Activated CD4-positive, alpha-beta T cell treated with anti-CD3 and anti-CD28 coated beads for 48 hours (primary cell): ENCODE results near the gene LIN7B.

Source experiments
- DNase-seq: peaks from one replicate; pipeline ENCODE4 v3.0.0-alpha.2; 2020

LIN7B gene

GRCh38 chr19:49113762-49114629, at the start of gene LIN7B:
Gene LIN7B (plus strand): TSS chr19:49114370. CDS start chr19:49114405, 35 bp downstream.
- DNase-seq, result peak; percentile 76

GRCh38 chr19:49064768-49065611, 49.2 kb upstream of the LIN7B start, which contains the start of gene NTF4:
Gene NTF4 (minus strand): TSS chr19:49064818. CDS start chr19:49061997, 2,821 bp downstream.
- no peak for DNase-seq

GRCh38 chr19:49065905-49066512, 48.2 kb upstream of the LIN7B start:
- DNase-seq, result no peak

GRCh38 chr19:49067554-49067953, 46.6 kb upstream of the LIN7B start:
- DNase-seq, result no peak

GRCh38 chr19:49069026-49069425, 45.1 kb upstream of the LIN7B start:
- DNase-seq, result no peak

- DNase-seq, result no peak
These were observed 43.8 kb upstream of the LIN7B start for GRCh38 chr19:49070416-49070815.

- DNase-seq, result peak; percentile 42
These were observed 42.2 kb upstream of the LIN7B start for GRCh38 chr19:49071860-49072547.

GRCh38 chr19:49073514-49074378, 40.4 kb upstream of the LIN7B start:
- no peak for DNase-seq

GRCh38 chr19:49074869-49075268, 39.3 kb upstream of the LIN7B start:
- peak; percentile 31 for DNase-seq

GRCh38 chr19:49080392-49080791, 33.8 kb upstream of the LIN7B start:
- DNase-seq, result no peak

GRCh38 chr19:49081273-49081672, 32.9 kb upstream of the LIN7B start:
- DNase-seq, result no peak

- no peak for DNase-seq
These were observed 29.8 kb upstream of the LIN7B start for GRCh38 chr19:49084206-49085019.

GRCh38 chr19:49085020-49085867, 28.9 kb upstream of the LIN7B start, which contains the start of gene SNRNP70:
Gene SNRNP70 (plus strand): TSS chr19:49085451. CDS start chr19:49086415, 964 bp downstream.
- DNase-seq, result peak; percentile 99

GRCh38 chr19:49085868-49086232, 28.3 kb upstream of the LIN7B start:
- no peak for DNase-seq

- no peak for DNase-seq
These were observed 27.9 kb upstream of the LIN7B start for GRCh38 chr19:49086296-49086695.

- DNase-seq, result no peak
These were observed 22.7 kb upstream of the LIN7B start for GRCh38 chr19:49091391-49092038.

GRCh38 chr19:49092686-49093085, 21.5 kb upstream of the LIN7B start:
- no peak for DNase-seq

GRCh38 chr19:49094505-49095482, 19.4 kb upstream of the LIN7B start:
- no peak for DNase-seq
